DND-41 (cell line): ENCODE data around the gene HIBADH.

Experiments used
- CTCF ChIP-seq: IDR thresholded peaks from 2 replicates; pipeline ENCODE4 v1.5.1; 2012; ENCODE audit warnings: borderline replicate concordance, low read length, moderate library complexity, mild to moderate bottlenecking; ENCODE audit not compliant: poor library complexity, severe bottlenecking; ENCODE audit errors: extremely low read depth
- EZH2 ChIP-seq: IDR thresholded peaks from 3 replicates; pipeline ENCODE4 v1.6.1; 2012; ENCODE audit warnings: borderline replicate concordance, low read depth, mild to moderate bottlenecking, moderate library complexity, low read length, inconsistent platforms; ENCODE audit not compliant: severe bottlenecking

GRCh38 chr7:27615420-27616185 is 47.1 kb downstream of the HIBADH start:
- TF ChIP-seq CTCF (no peak), EZH2 (no peak)
